AG20443 (cell line): Measurements from ENCODE around the gene H6PD.
A peak's percentile ranks its signal among the peaks of the same experiment; 100 is the strongest.

Source experiments
- DNase-seq: peaks from one replicate; pipeline ENCODE4 v3.0.0; 2012; ENCODE audit warnings: low spot score, mixed read lengths

The H6PD gene

DNA sequence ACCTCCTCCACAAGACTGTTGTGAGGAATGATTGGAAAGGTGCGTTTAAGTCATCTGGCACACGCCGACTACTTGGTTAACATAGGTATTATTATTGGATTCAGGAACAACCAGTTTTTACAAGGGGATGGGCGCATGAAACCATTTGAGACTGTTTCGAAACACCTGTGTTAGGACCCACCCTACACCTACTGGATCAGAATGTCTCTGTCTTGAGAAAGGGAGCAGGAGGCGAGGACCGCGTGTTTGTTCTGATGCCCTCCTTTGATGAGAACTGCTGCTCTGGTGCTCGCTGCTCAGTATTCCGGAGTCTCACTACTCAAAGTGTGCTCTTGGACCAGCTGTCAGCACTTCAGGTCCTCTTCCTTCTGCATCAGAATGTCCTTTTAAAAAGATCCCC lies 7.3 kb downstream of the H6PD start:
- no peak for DNase-seq

DNA sequence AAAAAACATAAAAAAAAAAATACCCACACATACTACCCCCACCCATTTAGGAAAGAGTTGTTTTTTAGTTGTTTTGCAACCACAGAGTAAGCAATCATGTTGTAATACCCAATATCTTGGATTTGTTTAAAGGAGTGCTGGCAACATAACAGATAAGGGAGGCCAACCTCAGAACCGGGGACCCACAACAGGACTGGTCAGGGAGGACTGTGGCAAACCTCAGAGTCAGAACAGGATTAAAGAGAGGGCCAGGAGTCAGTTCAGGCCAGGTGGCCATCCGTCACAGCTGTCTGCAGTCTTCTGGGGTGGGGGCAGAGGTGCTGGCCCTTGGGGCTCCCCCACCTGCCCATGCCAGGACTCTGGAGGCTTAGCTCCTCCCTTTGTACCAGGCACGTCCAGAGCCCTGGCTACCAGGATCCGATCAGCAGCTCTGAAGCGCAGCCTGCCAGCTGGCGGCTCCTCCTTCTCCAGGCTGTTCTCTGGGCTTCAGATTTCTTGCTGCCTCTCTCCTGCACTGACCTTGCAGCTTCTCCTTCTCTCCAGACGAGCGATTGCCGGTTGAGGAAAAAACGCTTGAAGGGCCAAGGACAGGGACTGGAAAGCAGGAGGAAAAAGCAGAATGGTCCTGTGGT lies 7.9 kb downstream of the H6PD start:
- no peak for DNase-seq

DNA sequence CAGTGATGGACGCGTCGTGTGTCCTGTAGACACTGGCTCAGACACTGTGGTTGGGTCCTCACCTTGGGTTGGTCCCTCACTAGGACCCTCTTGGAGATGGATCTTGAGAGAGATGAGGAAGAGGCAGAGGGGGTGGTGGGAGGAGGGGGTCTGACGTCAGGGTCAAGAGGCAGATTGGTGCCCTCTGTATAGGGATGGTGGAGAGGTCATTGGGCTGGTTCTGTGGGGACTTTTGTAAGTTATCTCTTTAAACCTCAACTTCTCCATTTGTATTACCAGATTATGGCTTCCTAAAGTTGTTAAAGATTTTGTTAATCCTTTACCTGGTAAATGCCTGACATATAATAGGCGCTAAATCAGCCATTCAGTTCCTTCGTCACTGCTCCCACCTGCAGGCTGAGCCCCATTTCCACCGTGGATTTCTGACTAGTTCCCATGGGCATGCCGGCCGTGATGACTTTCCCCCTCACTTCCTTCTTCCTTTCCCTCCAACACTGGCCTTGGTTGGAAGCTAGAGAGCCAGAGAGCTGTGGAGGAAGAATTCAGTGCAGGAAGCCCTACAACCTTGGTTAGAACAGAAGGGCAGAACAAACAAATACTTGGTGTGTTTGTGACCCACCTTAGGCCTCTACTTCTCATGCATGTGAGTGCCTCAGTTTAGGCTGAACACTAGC lies 8.6 kb downstream of the H6PD start:
- DNase-seq: no peak

DNA sequence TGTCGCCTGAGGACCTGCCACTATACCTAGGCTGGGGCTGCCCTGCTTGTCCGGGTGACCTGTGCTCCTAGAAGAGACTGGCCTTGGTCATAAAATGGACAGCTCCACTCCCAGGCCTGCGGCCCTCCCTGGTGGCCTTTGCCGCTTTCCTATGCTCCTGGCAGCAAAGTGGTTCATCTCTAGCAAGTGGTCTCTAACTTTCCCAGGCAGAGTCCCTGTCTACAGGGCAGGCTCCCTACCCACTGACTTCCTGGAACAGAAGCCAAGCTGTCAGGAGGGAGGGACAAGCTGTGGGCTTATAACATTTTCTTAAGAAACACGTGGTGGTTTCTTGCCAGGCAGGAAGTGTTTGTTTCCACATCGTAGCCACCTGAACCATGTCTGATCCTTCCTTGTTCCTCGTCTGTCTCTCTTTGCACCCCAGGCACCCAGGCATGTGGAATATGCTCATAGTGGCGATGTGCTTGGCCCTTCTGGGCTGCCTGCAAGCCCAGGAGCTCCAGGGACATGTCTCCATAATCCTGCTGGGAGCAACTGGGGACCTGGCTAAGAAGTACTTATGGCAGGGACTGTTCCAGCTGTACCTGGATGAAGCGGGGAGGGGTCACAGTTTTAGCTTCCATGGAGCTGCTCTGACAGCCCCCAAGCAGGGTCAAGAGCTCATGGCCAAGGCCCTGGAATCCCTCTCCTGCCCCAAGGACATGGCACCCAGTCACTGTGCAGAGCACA lies 10.1 kb downstream of the H6PD start:
- DNase-seq: no peak

DNA sequence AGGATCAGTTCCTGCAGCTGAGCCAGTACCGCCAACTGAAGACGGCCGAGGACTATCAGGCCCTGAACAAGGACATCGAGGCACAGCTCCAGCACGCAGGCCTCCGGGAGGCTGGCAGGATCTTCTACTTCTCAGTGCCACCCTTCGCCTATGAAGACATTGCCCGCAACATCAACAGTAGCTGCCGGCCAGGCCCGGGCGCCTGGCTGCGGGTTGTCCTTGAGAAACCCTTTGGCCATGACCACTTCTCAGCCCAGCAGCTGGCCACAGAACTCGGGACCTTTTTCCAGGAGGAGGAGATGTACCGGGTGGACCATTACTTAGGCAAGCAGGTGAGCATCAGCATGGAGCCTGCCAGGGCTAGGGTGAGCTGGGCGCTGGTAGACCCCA lies 10.7 kb downstream of the H6PD start:
- no peak for DNase-seq

DNA sequence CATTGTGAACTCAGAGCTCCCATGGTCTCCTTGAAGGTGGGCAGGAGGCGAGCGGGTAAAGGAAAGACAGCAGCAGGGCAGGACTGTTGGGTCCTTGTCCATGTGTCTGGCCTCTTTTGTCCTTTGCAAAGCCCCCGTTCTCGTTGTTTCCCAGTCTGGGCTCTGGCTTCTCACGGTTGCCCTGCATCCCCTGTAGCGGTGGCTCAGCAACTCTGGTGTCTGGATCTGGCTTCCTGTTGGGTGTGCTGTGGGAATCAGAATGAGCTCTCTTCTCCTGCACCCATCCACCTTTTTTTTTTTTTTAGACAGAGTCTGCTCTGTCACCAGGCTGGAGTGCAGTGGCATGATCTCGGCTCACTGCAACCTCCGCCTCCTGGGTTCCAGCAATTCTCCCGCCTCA lies 11.1 kb downstream of the H6PD start:
- DNase-seq: no peak

DNA sequence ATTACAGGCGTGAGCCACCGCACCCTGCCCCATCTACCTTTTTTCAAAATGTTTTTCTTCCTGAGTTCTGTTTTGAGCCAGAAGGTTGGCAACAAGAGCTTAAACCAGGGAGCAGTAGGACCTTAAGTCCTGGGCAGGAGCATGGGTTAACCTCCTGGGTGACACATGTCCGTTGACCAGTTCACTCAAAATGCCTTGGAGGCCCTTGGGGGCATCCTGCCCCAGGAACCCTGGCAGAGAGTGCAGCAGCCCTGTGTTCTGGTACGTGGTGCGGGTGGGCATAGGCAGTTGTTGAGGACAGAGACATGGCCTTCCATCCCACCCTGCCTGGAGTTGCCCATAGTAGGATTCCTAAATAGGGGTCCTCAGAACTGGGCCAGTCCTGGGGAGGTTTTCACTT lies 11.6 kb downstream of the H6PD start:
- no peak for DNase-seq

DNA sequence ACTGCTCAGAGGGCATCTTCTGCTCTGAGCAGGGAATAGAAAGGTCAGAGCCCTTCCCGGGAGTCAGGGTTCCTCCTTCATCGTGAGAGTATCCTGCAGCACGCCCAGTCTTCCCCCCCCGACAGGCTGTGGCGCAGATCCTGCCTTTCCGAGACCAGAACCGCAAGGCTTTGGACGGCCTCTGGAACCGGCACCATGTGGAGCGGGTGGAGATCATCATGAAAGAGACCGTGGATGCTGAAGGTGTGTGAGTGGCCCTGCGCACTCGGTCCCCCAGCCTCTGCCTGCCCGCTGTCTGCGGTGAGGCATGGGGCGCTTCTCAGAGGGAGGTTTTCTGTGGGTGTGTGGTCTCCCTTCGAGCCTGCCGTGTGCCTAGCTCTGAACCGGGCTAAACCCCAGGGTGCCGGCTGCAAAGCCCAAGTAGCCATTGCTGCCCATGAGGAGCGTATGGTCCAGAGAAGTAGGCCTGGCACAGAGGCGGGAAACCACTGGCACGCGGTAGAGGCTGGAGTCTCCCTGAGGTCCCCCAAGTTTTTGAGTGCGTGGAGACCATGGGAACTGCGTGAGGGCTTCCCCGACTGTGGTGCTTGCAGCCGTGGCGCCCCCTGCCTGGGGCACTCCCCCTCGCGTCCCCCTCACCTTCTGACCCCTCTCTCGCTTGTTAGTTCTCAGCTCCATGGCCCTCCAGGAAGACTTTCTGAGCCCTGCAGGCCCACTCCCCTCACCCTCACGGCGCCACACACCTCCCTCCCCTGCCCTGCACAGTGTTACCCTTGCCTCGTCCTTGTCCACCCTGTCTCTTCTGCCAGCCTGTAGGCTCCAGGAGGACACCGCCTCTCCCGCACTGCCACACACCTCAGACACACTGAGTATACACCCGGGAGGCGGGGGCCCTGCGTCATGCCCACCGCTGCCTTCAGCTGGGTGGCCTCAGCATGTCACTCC lies 12.5 kb downstream of the H6PD start:
- DNase-seq: no peak

DNA sequence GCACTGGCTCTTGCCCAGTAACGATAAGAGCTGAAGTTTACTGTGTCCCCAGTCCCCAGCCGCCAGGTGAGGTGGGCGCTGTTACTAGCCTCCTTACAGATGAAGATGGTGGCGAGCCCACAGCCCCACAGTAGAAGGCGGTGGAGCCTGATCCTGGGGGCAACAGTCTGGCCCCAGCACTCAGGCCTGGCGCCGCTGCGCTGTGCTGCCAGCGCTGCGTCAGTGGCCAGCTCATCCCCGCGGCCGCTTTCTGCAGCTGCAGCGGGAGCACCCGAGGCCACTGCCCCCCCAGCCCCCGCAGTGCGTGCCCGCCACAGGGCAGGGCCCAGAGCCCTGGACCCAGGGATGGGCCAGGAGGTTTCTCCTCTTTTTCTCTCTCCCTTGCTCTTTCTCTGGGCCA lies 13.3 kb downstream of the H6PD start:
- no peak for DNase-seq

DNA sequence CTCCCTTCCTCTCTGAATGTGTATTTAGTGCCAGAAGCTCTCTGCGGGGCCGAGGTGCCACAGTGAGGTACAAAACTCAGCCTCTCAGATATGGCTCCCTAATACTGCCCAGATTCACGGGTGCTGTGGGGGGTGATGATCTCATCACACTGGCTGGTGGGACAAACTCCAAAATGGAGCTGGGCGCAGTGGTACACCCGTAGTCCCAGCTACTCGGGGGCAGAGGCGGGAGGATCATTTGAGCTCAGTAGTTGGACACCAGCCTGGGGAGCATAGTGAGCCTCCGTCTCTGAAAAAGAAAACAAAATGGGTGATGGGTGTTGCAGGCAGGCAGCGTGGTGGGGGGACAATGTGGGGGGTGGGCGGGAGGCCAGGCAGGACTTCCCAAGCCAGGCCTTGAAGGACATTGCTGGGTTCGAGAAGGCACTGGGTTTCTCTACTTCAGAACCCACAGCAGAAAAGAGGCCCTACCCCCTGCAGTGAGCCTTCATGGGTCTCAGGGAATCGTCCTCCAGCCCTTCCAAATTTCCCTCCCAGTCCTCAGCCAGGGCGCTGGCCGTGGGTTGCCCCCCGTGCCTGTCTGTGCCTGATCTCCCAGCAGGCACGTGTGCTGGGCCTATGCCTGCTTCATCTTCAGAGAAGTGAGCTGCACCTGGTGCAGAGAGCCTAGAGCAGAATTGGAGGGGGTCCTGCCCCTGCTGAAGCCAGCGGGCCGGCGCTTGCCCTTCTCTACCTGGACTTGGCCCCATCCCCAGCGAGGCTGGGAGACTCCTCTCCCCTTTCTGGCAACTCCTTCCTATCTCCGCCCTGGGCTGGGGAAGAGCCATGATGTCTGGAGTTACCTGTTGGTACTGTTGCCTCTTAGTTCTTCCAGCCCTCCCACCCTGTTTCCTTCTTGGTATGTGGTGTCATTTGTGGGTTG lies 14.0 kb downstream of the H6PD start:
- DNase-seq: no peak

DNA sequence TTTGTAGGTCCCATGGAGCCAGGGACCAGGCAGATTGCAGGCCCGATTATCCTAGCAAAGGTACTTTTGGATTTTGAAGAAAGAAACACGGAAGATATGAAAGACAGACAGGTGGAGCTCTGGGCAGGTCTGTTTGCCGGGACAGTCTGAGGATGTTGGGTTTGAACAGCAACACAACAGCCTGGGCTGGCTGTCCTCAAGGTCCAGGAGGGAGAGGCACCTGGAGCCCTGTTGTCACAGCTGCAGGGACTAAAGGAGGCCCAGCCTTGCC lies 14.6 kb downstream of the H6PD start:
- no peak for DNase-seq

DNA sequence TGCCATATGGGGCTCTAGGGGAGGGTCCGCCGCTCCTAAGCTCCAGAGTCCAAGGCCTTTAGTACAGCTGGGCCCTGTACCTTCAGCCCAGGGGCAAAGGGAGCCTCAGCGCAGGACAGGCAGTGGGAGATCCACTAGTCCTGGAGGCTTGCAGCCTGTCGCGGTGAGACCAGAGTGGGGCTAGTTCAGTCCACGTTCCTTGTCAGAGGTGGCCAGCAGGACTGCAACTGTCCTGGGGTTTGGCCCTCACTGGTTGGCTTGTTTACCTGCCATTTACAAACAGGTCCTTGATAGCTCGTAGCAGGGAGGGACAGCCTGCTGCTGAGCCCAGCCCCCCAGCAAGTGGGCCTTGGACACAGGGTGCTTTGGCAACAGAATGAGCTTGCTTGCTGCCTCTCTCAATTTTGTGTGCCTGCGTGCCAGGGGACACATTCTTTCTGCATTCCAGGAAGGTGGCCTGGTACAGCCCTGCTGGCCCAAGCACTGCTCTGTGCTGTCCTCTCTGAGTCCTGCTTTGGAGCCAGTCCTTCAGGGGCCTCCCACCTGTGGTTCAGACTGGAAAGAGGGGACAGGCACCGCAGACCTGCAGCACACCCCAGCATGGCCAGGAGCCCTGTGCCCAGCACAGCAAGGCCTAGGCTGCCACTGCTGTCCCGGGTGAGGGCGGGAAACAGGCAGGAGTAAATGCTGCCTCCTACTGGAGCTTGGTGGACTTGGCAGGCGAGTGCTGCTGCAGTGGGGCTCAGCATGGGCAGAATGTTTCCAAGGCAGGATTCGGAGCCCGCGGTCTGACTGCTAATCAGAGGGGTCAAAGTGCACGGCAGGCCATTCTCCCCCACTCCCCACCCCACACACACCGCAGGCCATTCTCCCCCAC lies 15.2 kb downstream of the H6PD start:
- DNase-seq: peak; percentile 80

DNA sequence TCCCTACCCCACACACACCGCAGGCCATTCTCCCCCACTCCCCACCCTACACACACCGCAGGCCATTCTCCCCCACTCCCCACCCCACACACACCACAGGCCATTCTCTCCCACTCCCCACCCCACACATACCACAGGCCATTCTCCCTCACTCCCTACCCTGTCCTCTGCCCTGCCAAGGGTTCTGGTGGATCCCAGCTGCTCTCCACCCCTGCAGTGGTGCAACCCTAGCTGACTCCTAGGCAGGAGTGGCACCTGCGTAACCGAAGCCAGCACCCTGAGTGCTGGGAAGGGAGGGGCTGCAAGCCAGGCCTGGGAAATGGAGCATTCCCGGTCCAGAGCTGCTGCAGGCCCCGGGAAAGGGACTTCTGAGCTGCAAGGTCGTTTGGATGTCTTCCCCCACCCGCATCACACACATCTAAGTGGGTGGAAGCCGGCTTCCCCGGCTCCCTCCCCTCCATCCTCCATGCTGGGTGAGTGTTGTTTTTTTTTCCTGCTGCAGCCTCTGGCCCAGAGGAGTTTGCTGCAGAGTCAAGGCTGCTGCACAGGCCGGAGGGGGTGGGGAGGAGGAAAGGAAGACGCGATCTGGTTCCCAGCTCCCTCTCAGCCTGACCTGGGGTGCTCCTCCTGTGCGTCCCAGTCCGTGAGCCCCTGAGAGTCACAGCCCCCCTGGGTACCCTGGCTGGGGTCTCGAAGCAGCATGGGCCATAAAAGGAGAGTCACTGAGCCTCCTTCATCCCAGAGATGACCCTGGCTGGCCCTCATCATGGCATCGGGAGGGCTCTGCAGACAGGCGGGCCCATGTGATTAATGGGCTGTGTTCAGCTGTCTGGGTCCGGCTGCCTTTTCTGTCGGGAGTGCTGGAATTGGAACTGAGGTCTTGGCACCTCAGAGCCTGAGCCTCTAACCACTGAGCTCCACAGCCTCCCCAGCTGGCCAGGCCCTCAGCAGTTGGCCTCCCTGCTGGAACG lies 16.1 kb downstream of the H6PD start:
- DNase-seq: no peak

DNA sequence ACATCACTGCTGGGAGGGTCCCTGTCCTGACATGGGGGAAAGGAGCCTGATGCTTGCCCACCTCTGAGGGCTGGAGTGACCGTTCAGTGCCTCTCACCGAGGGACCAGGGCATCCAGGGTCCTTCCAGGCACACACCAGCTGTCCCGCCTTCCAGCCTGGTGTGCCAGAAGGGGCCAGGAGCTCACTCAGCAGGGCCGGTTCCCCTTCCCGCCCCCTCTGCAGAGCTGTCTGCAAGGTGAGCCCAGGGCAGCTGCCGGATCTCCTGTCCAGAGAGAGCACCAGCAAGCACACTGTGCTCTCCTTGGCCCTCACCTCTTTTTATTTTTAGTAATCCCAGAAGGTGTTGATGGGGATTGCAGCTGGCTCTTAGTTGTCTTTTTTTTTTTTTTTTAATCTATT lies 16.9 kb downstream of the H6PD start:
- no peak for DNase-seq

DNA sequence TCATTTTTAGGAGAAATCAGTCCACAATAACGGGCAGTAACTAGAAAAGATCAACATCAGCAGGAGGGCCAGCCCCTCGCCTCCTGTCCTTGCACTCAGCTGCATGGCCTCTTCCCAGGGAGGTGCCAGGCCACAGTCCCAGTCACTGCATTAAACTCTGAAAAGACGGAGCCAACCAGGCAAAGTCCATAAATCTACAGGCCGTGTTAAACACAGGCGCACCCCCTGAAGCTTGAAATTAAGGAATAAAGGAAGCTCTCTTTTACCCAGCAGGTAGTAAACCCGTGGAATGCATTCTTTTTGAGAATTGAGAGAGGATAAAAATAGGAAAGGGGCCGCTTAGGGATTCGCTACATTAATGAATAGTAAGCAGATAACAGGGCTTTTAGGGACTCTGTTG lies 18.4 kb downstream of the H6PD start:
- DNase-seq: no peak

DNA sequence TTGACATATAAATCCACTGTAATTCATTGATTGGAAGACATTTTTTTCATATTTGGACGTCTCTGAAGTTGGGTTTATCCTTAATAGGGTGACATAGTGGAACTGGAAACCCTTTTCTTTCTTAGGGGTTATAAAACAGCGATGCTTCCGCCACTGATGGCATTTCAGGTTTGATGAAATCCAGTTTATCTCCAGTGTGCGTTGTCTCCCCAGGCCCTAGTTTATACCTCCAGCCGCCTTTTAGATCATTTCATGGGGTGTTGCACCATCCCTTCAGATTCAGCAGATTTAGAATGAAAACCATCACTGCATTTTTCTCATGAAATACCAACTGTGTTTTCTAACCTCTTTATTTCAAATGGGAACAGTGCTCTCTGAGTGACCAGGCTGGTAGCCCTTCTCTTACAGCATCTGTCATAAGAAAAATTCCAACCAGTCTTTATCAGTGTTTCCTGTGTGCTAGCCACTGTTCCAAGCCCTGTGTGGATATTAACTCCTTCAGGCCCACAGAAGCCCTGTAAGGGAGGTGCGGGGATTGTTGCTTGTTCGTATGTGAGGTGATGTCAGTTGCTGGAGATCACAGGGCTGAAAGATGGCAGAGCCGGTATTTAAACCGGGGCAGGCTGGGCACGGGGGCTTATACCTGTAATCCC lies 19.0 kb downstream of the H6PD start:
- DNase-seq: no peak

DNA sequence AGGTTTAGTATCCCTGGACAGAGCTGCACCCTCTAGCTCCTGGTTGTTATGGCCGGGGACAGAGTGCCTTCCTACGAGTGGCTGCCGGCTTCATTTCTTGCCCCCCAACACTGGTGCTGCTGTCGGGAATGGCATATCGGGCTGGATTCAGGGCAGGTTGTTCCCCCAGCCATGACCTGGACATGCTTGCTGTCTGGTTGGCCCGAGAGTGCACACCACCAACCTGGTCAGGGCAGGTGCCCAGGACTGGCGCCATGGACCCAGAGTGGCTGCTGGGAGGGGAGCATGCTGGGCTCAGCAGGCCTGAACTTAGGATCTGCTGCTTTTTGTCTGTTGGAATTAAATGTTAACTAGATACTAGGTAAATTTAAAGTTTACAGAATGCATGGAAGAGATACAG lies 21.8 kb downstream of the H6PD start:
- DNase-seq: no peak

DNA sequence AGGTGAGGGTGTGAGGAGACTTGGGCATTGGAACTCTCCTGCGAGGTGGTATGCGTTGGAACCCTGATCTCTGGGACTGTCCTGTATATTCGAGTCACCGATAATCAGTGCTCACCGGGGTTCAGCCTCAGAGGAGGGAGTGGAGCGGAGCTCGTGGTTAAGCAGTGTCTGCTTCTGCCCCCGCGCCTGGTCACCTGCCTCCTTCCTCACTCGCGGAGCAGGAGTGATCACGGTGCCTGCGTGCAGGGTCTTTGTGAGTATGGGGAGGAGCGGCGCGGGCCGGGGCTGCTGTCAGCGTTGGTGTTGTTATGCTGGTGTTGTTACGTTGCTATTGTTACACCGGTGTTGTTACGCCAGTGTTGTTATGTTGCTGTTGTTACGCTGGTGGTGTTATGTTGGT lies 23.3 kb downstream of the H6PD start:
- no peak for DNase-seq

DNA sequence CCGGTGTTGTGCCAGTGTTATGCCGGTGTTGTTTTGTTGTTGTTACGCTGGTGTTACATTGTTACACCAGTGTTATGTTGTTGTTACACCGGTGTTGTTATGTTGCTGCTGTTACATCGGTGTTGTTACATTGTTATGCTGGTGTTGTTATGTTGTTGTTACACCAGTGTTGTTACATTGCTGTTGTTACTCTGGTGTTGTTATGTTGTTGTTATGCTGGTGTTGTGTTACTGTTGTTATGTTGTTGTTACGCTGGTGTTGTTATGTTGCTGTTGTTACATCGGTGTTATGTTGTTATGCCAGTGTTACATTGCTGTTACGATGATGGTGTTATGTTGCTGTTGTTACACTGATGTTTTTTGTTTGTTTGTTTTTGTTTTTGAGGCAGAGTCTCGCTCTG lies 24.1 kb downstream of the H6PD start:
- no peak for DNase-seq
